Stomach (tissue), 9 donors: Measurements from ENCODE around the gene OXER1. TPM values are rescaled to one million over a fixed set of nuclear protein-coding genes. Genes with fewer than 3 reads are reported as not detected.

Experiments
- DNase-seq, 2 donors: peaks; one replicate each; pipeline versions ENCODE4 v3.0.0 to v3.0.0-alpha.2; 2013 to 2019
- H3K27ac ChIP-seq, 5 donors: fragments of 200-600 bp in 4 of 5; sonication (generic) in 4 of 5; one replicate each; pipeline ENCODE4 v1.5.1; 2013 to 2019; ENCODE audit warnings: mild to moderate bottlenecking in 1 of 5, moderate library complexity in 1 of 5
- H3K27me3 ChIP-seq, 3 donors: fragments of 200-600 bp; sonication (generic); one replicate each; pipeline ENCODE4 v1.5.1; 2017 to 2019; ENCODE audit warnings: mixed run types in 1 of 3
- H3K36me3 ChIP-seq, 4 donors: fragments of 200-600 bp; sonication (generic); 1 replicate in 3 of 4; 2 replicates in 1 of 4; pipeline ENCODE4 v1.5.1; 2016 to 2019
- H3K4me1 ChIP-seq, 4 donors: fragments of 200-600 bp; sonication (generic); one replicate each; pipeline ENCODE4 v1.5.1; 2016 to 2019
- H3K4me3 ChIP-seq, 4 donors: fragments of 200-600 bp; sonication (generic) in 3 of 4; one replicate each; pipeline ENCODE4 v1.5.1; 2016 to 2019; ENCODE audit warnings: mild to moderate bottlenecking in 1 of 4
- H3K9me3 ChIP-seq, 4 donors: fragments of 200-600 bp; sonication (generic); one replicate each; pipeline ENCODE4 v1.5.1; 2016 to 2019
- CTCF ChIP-seq, 7 experiments: fragments of 450-650 bp in 4 of 7; fragments of 200-600 bp in 3 of 7; sonication (generic) in 3 of 7; IDR thresholded peaks; one replicate each; pipeline ENCODE4 v1.5.1; 2016 to 2019; ENCODE audit warnings: antibody characterized with exemption in 7 of 7, control low read depth in 2 of 7, mild to moderate bottlenecking in 1 of 7
- EP300 ChIP-seq: sonication (generic); formaldehyde crosslinking; IDR thresholded peaks from one replicate; pipeline ENCODE4 v1.6.1; 2017; ENCODE audit warnings: antibody characterized with exemption
- POLR2A ChIP-seq, 4 donors: fragments of 450-650 bp; IDR thresholded peaks; one replicate each; pipeline ENCODE4 v1.6.1; 2016; ENCODE audit warnings: antibody characterized with exemption in 4 of 4, control low read depth in 2 of 4, mild to moderate bottlenecking in 1 of 4, moderate library complexity in 1 of 4
- POLR2AphosphoS5 ChIP-seq, 3 donors: sonication (generic); formaldehyde crosslinking; IDR thresholded peaks; one replicate each; pipeline ENCODE4 v1.6.1; 2016; ENCODE audit warnings: antibody characterized with exemption in 3 of 3
- WGBS, 5 donors: extraction: QIAGEN DNeasy Blood & Tissue Kit in 3 of 5; methylation state at CpG; one replicate each; pipeline versions ENCODE4 v1.1.5 to v1.1.7; 2013 to 2018; 5-methylcytosine and 5-hydroxymethylcytosine counted together
- intact Hi-C: fragments of 100-400 bp; cut with DNase I; formaldehyde crosslinking; loops from one replicate; pipeline ENCODE4 v1.15.1; 2023; ENCODE audit warnings: low total_unique reads
- polyA plus RNA-seq, 3 donors: library from polyadenylated mRNA; stranded (reverse); fragments of 200-250 nt; gene quantifications; one replicate each; pipeline ENCODE4 v1.2.3, GENCODE V29; 2013
- total RNA-seq, 5 donors: library from RNA; depleted of rRNA; stranded (reverse); fragments of >200 nt; gene quantifications; one replicate each; pipeline versions ENCODE4 v1.1.0 to v1.2.3, GENCODE V29; 2014 to 2016
- donor health status: healthy with polysubstance abuse.
- donor health status: Bipolar disorder and iron deficiency.
- donor health status: healthy.

OXER1 gene
- total and polyA plus RNA-seq, 8 donors = 0.46 to 7.8 (median 1.5) TPM; not detected in 2

GRCh38 chr2:42754776-42755140 lies 9.2 kb downstream of the OXER1 start:
- WGBS, 5 donors = 81 to 91% (median 88%) methylated on average over 8 of the region's 8 CpGs
- no peak for DNase-seq

GRCh38 chr2:42754021-42754775 lies 9.7 kb downstream of the OXER1 start:
- Histone ChIP-seq H3K36me3 (peaks cover 0 to 51% (median 24%) of the 10 kb centered on the region in 4 donors), H3K27me3 (no peaks in the 10 kb centered on the region), H3K27ac (no peak overlapping the region), H3K4me3 (no peak overlapping the region), H3K4me1 (peaks cover 0 to 14% (median 2%) of the 10 kb centered on the region in 4 donors), H3K9me3 (no peaks in the 10 kb centered on the region)
- intact Hi-C loops = no loop called here
- WGBS, 5 donors = 64 to 75% (median 66%) methylated on average over 9 to 11 of the region's 11 CpGs
- TF ChIP-seq CTCF (IDR thresholded peaks at IDR 0.05) = no peak
- no peak for TF ChIP-seq POLR2AphosphoS5 (IDR thresholded peaks at IDR 0.05)
- no peak for TF ChIP-seq POLR2A (IDR thresholded peaks at IDR 0.05)
- no peak for TF ChIP-seq EP300
- DNase-seq = peak in 1 of 2 donors; percentile 41

More at GRCh38 chr2:42754776-42755140, 9.2 kb downstream of the OXER1 start:
- intact Hi-C loops = no loop called here
- Histone ChIP-seq H3K36me3 (peaks cover 0 to 46% (median 22%) of the 10 kb centered on the region in 4 donors), H3K27me3 (no peaks in the 10 kb centered on the region), H3K9me3 (no peaks in the 10 kb centered on the region), H3K27ac (no peak overlapping the region), H3K4me1 (peaks cover 0 to 14% (median 2%) of the 10 kb centered on the region in 4 donors), H3K4me3 (no peak overlapping the region)
- TF ChIP-seq POLR2A (IDR thresholded peaks at IDR 0.05) (no peak), EP300 (no peak), CTCF (IDR thresholded peaks at IDR 0.05) (no peak), POLR2AphosphoS5 (IDR thresholded peaks at IDR 0.05) (no peak)

GRCh38 chr2:42752816-42753813 lies 10.8 kb downstream of the OXER1 start:
- no peak for DNase-seq
- H3K9me3 ChIP-seq = no peaks in the 10 kb centered on the region
- H3K4me3 ChIP-seq = no peak overlapping the region
- no peak overlapping the region for H3K27ac ChIP-seq
- H3K36me3 ChIP-seq = peaks cover 0 to 59% (median 32%) of the 10 kb centered on the region in 4 donors
- H3K27me3 ChIP-seq = no peaks in the 10 kb centered on the region
- TF ChIP-seq POLR2A (IDR thresholded peaks at IDR 0.05) (no peak), POLR2AphosphoS5 (IDR thresholded peaks at IDR 0.05) (no peak), EP300 (no peak), CTCF (IDR thresholded peaks at IDR 0.05) (no peak)
- intact Hi-C loops = no loop called here
- H3K4me1 ChIP-seq = peaks cover 0 to 14% (median 2%) of the 10 kb centered on the region in 4 donors
- WGBS, 5 donors = 83 to 91% (median 88%) methylated on average over 24 of the region's 24 CpGs

- 61 to 81% (median 74%) methylated on average over 2 of the region's 2 CpGs for WGBS, 5 donors
- no peak for TF ChIP-seq POLR2A (IDR thresholded peaks at IDR 0.05)
- TF ChIP-seq CTCF (IDR thresholded peaks at IDR 0.05) = no peak
- TF ChIP-seq EP300 = no peak
- TF ChIP-seq POLR2AphosphoS5 (IDR thresholded peaks at IDR 0.05) = no peak
- Histone ChIP-seq H3K36me3 (peaks cover 2 to 65% (median 38%) of the 10 kb centered on the region in 4 donors), H3K4me1 (peaks cover 0 to 14% (median 2%) of the 10 kb centered on the region in 4 donors), H3K9me3 (no peaks in the 10 kb centered on the region), H3K27ac (no peak overlapping the region), H3K4me3 (no peak overlapping the region), H3K27me3 (no peaks in the 10 kb centered on the region)
- intact Hi-C loops = no loop called here
- peak in 1 of 2 donors; percentile 40 for DNase-seq
These were observed 11.6 kb downstream of the OXER1 start for GRCh38 chr2:42752314-42752713.
